Glutamatergic neuron (in vitro differentiated cells): ENCODE results near the gene DOC2A. TPM values are rescaled to one million over a fixed set of nuclear protein-coding genes. Genes with fewer than 3 reads are reported as not detected.
"Not testable (repeated sequence)": the region's sequence is repeated elsewhere in the genome, so short reads cannot be mapped to it uniquely, and the experiment has no call there.

ENCODE experiments used
- DNase-seq: peaks from one replicate; pipeline ENCODE4 v3.0.0; 2022
- H3K27ac Mint-ChIP-seq: one replicate; pipeline ENCODE4 v1.8.0; 2020; ENCODE audit warnings: mild to moderate bottlenecking, mixed read lengths, inconsistent platforms; ENCODE audit not compliant: unreplicated experiment
- H3K27me3 Mint-ChIP-seq: one replicate; pipeline ENCODE4 v1.8.0; 2020; ENCODE audit warnings: mild to moderate bottlenecking, moderate library complexity, mixed read lengths, inconsistent platforms; ENCODE audit not compliant: unreplicated experiment
- H3K36me3 Mint-ChIP-seq: one replicate; pipeline ENCODE4 v1.8.0; 2020; ENCODE audit warnings: mild to moderate bottlenecking, mixed read lengths, inconsistent platforms; ENCODE audit not compliant: unreplicated experiment
- H3K4me1 Mint-ChIP-seq: one replicate; pipeline ENCODE4 v1.8.0; 2020; ENCODE audit warnings: mild to moderate bottlenecking, low read depth, mixed read lengths, inconsistent platforms; ENCODE audit not compliant: unreplicated experiment
- H3K4me3 Mint-ChIP-seq: one replicate; pipeline ENCODE4 v1.8.0; 2020; ENCODE audit warnings: mild to moderate bottlenecking, mixed read lengths, inconsistent platforms; ENCODE audit not compliant: unreplicated experiment
- H3K9me3 Mint-ChIP-seq: one replicate; pipeline ENCODE4 v1.8.0; 2020; ENCODE audit warnings: mild to moderate bottlenecking, moderate library complexity, mixed read lengths, inconsistent platforms; ENCODE audit not compliant: unreplicated experiment
- CTCF ChIP-seq: fragments of 200-600 bp; sonication (generic); IDR thresholded peaks from one replicate; pipeline ENCODE4 v1.5.0; 2021; ENCODE audit not compliant: partially characterized antibody, unreplicated experiment
- total RNA-seq: library from RNA; stranded (reverse); fragmentation: NEBNext Ultra II Directional; extraction: Animal tissue kit (Norgen Biotek cat#: 25700); gene quantifications from one replicate; pipeline ENCODE4 v1.2.1, GENCODE V29; 2021; ENCODE audit not compliant: unreplicated experiment

DOC2A gene
- total RNA-seq, 1 donor from 2014 or later = 4.2 TPM

- peaks cover 2% of the 10 kb centered on the region for H3K4me1 Mint-ChIP-seq
- no peaks in the 10 kb centered on the region for H3K36me3 Mint-ChIP-seq
- no peak for DNase-seq
- no peak overlapping the region for H3K4me3 Mint-ChIP-seq
- peaks cover 3% of the 10 kb centered on the region for H3K27me3 Mint-ChIP-seq
- peaks cover 5% of the 10 kb centered on the region for H3K9me3 Mint-ChIP-seq
- no peak for TF ChIP-seq CTCF
- H3K27ac Mint-ChIP-seq = no peak overlapping the region
Observed at GRCh38 chr16:30046178-30046577, 35.4 kb upstream of the DOC2A start.

- peaks cover 3% of the 10 kb centered on the region for H3K27me3 Mint-ChIP-seq
- peaks cover 2% of the 10 kb centered on the region for H3K9me3 Mint-ChIP-seq
- no peaks in the 10 kb centered on the region for H3K36me3 Mint-ChIP-seq
- no peak overlapping the region for H3K4me3 Mint-ChIP-seq
- TF ChIP-seq CTCF = peak; percentile 59
- no peak overlapping the region for H3K27ac Mint-ChIP-seq
- H3K4me1 Mint-ChIP-seq = peaks cover 3% of the 10 kb centered on the region
- no peak for DNase-seq
Observed at GRCh38 chr16:30041841-30042240, 31.0 kb upstream of the DOC2A start.

GRCh38 chr16:30040690-30041089 lies 29.9 kb upstream of the DOC2A start:
- H3K4me3 Mint-ChIP-seq, H3K4me1 Mint-ChIP-seq, H3K27me3 Mint-ChIP-seq, H3K36me3 Mint-ChIP-seq, H3K27ac Mint-ChIP-seq, H3K9me3 Mint-ChIP-seq, DNase-seq: not testable (repeated sequence)

- no peak for TF ChIP-seq CTCF
- Mint-ChIP-seq H3K4me3 (no peak overlapping the region), H3K36me3 (no peaks in the 10 kb centered on the region), H3K27ac (no peak overlapping the region), H3K27me3 (peaks cover 3% of the 10 kb centered on the region), H3K4me1 (peaks cover 2% of the 10 kb centered on the region), H3K9me3 (peaks cover 2% of the 10 kb centered on the region)
- no peak for DNase-seq
Observed at GRCh38 chr16:30040221-30040620, 29.4 kb upstream of the DOC2A start.

GRCh38 chr16:30033270-30033669 lies 22.4 kb upstream of the DOC2A start:
- Mint-ChIP-seq H3K4me1 (peaks cover 17% of the 10 kb centered on the region), H3K4me3 (no peak overlapping the region), H3K9me3 (peaks cover 3% of the 10 kb centered on the region), H3K27me3 (peaks cover 9% of the 10 kb centered on the region), H3K27ac (no peak overlapping the region), H3K36me3 (no peaks in the 10 kb centered on the region)
- no peak for DNase-seq
- TF ChIP-seq CTCF = no peak
